ENCODE data around the gene CEMIP. TPM values are rescaled to one million over a fixed set of nuclear protein-coding genes. Genes with fewer than 3 reads are reported as not detected.

Gene CEMIP
- total and polyA plus RNA-seq, 2 of the 4 experiments (the other 2 are of a cell fraction), result 63.8 to 78.0 TPM

GRCh38 chr15:80969316-80969715, 190.1 kb downstream of the CEMIP start:
- WGBS, 2 experiments (ENCODE audit: extremely low coverage in 2 of 2, insufficient read length in 1 of 2), result no CpG with 5 or more reads among the region's 7 CpGs
- intact Hi-C loops (cut with micrococcal nuclease), result no loop called here
- Histone ChIP-seq H4K5ac (ENCODE audit: low read depth, low read length) (no peak overlapping the region), H3K4me3 (ENCODE audit: insufficient read depth, low read depth, low read length) (no peak overlapping the region), H3K4me2 (ENCODE audit: low read depth, low read length) (no peak overlapping the region), H4K20me1 (ENCODE audit: insufficient read depth, low read length) (peaks cover 12% of the 10 kb centered on the region; the same call in 1 of the 2 replicates), H3K56ac (ENCODE audit: extremely low read depth, insufficient read depth, low read length) (no peak overlapping the region), H3K79me1 (ENCODE audit: low read depth in 1 of 2, low read length in 2 of 2) (peaks cover 12 to 19% of the 10 kb centered on the region in 2 experiments), H3K14ac (replicated peaks; ENCODE audit: low read depth, low read length) (no peak overlapping the region), H2AK9ac (replicated peaks; ENCODE audit: low read depth, low read length, poor library complexity) (peak overlapping the region; percentile 1), H3K18ac (ENCODE audit: low read depth, low read length) (no peak overlapping the region), H3K4me1 (ENCODE audit: control insufficient read depth, insufficient read depth, low read length) (peaks cover 13% of the 10 kb centered on the region), H3K27ac (ENCODE audit: insufficient read depth, low read length) (no peak overlapping the region), H2AK5ac (ENCODE audit: low read depth, low read length) (0 out of 2 replicates have a peak overlapping the region, but pooled peaks have one; percentile 33), H2BK20ac (ENCODE audit: low read depth, low read length) (0 out of 2 replicates have a peak overlapping the region, but pooled peaks have one; percentile 3), H3K36me3 (ENCODE audit: control insufficient read depth, insufficient read depth, low read length) (peaks cover 4% of the 10 kb centered on the region; the same call in 1 of the 2 replicates), H2BK5ac (ENCODE audit: low read depth, low read length, poor library complexity, severe bottlenecking) (no peak overlapping the region), H2BK15ac (ENCODE audit: low read depth, low read length) (no peak overlapping the region), H4K8ac (ENCODE audit: low read depth in 2 of 2, low read length in 2 of 2) (no peak overlapping the region), H2BK120ac (ENCODE audit: low read depth, low read length) (no peak overlapping the region), H3K9me3 (ENCODE audit: control insufficient read depth, insufficient read depth, low read length) (no peaks in the 10 kb centered on the region), H3K4ac (ENCODE audit: low read depth, low read length) (no peak overlapping the region), H3K9ac (ENCODE audit: low read depth, low read length) (no peak overlapping the region), H4K91ac (ENCODE audit: insufficient read depth, low read depth, low read length) (no peak overlapping the region), H3K23ac (ENCODE audit: low read depth, low read length) (no peak overlapping the region), H2AFZ (replicated peaks; ENCODE audit: low read length, poor library complexity) (no peak overlapping the region), H3K9me1 (ENCODE audit: insufficient read depth, low read length) (peaks cover 15% of the 10 kb centered on the region), H3K27me3 (ENCODE audit: control insufficient read depth, insufficient read depth, low read length) (no peaks in the 10 kb centered on the region)
- in situ Hi-C loops (cut with MboI; ENCODE audit: low sequenced_read_pairs), result loop anchor here (5.0 kb wide), 1 partner anchor 512 kb away; no protein-coding TSS in a partner anchor
- TF ChIP-seq MXI1 (IDR thresholded peaks at IDR 0.05; ENCODE audit: borderline replicate concordance, low read depth, low read length) (no peak), MAFK (IDR thresholded peaks at IDR 0.05; ENCODE audit: low read depth, low read length) (no peak)
- ChIA-PET CTCF (interaction anchor here (0.6 to 2.0 kb wide), 17 partner anchors 10 to 546 kb away, joined by 3 to 10 read pairs (median 4); partner anchors contain the start of gene CEMIP), POLR2A (ENCODE audit: unreplicated experiment) (interaction anchor here (0.7 kb wide), 1 partner anchor 306 kb away, joined by 3 read pairs; no protein-coding TSS in a partner anchor)
- DNase-seq, result no peak
- dilution Hi-C loops (cut with HindIII; ENCODE audit: low sequenced_read_pairs, unreplicated experiment), result no loop called here
- ATAC-seq (ENCODE audit: low read depth), result no peak
- BruUV-seq (replicated peaks), result no TSS peak

All from IMR-90 (cell line).